Peyer's patch (tissue), 4 donors: Measurements from ENCODE around the gene POLA1. TPM values are rescaled to one million over a fixed set of nuclear protein-coding genes. Genes with fewer than 3 reads are reported as not detected.

Experiments used
- DNase-seq, 3 donors: peaks; one replicate each; pipeline ENCODE4 v3.0.0-alpha.2; 2017 to 2019
- H3K27ac ChIP-seq, 4 donors: fragments of 200-600 bp; sonication (generic); one replicate each; pipeline ENCODE4 v1.5.1; 2016 to 2019
- H3K27me3 ChIP-seq, 2 donors: fragments of 200-600 bp; sonication (generic); one replicate each; pipeline ENCODE4 v1.5.1; 2019
- H3K36me3 ChIP-seq, 3 donors: fragments of 200-600 bp; sonication (generic); one replicate each; pipeline ENCODE4 v1.5.1; 2016 to 2019
- H3K4me1 ChIP-seq, 4 donors: fragments of 200-600 bp; sonication (generic); one replicate each; pipeline ENCODE4 v1.5.1; 2016 to 2019
- H3K4me3 ChIP-seq, 4 donors: fragments of 200-600 bp; sonication (generic); 1 replicate in 3 of 4; 2 replicates in 1 of 4; pipeline ENCODE4 v1.5.1; 2016 to 2019; ENCODE audit warnings: mild to moderate bottlenecking in 1 of 4
- H3K9me3 ChIP-seq, 4 donors: fragments of 200-600 bp; sonication (generic); one replicate each; pipeline ENCODE4 v1.5.1; 2016 to 2019; ENCODE audit warnings: mild to moderate bottlenecking in 1 of 4
- POLR2A ChIP-seq, 2 donors: fragments of 450-650 bp; IDR thresholded peaks; one replicate each; pipeline ENCODE4 v1.5.1; 2017; ENCODE audit warnings: antibody characterized with exemption in 2 of 2, mild to moderate bottlenecking in 2 of 2, moderate library complexity in 2 of 2
- total RNA-seq, 4 donors: library from RNA; depleted of rRNA; stranded (reverse); fragments of >200 nt; gene quantifications; one replicate each; pipeline ENCODE4 v1.1.0, GENCODE V29; 2016
- TF ChIP-seq, protein P1 (sequence below), 6 experiments: fragments of 450-650 bp in 4 of 6; fragments of 200-600 bp in 2 of 6; sonication (generic) in 1 of 6; IDR thresholded peaks; one replicate each; pipeline ENCODE4 v1.5.1; 2017 to 2019; ENCODE audit warnings: antibody characterized with exemption in 6 of 6, mild to moderate bottlenecking in 3 of 6, moderate library complexity in 1 of 6

Gene POLA1
- total RNA-seq, 4 donors from 2014 or later, result 5.3 to 51.2 (median 9.5) TPM

DNA sequence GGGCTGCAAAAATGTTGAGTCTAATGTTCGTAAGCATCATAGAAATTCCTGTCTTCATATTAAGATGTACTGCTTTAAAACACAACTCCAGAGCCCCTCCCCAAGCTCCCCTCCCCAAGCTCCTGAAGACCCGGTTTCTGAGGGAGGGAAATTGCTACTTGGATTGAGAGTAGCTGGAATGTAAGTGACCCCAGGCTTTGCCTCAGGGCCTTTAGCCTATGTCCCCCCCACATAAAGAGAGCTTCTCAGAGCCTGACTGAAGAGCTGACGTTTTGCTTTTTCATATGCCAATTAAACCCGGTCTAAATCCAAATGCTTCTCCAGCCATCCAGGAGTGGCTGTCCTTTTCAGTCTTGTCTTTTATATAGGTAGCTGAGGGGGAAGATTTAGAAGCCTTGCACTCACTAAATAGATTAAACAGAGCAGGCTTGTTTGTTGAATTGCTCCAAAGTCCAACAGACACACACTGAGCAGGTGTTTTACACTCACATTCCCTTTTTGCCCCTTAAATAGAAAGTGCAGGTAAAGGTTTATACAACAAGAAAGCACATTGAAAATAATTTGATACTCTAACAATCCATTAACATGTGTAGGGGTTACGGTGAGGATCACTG lies 302.5 kb downstream of the POLA1 start:
- no peaks in the 10 kb centered on the region for H3K4me1 ChIP-seq
- no peaks in the 10 kb centered on the region for H3K9me3 ChIP-seq
- TF ChIP-seq, protein P1, sequence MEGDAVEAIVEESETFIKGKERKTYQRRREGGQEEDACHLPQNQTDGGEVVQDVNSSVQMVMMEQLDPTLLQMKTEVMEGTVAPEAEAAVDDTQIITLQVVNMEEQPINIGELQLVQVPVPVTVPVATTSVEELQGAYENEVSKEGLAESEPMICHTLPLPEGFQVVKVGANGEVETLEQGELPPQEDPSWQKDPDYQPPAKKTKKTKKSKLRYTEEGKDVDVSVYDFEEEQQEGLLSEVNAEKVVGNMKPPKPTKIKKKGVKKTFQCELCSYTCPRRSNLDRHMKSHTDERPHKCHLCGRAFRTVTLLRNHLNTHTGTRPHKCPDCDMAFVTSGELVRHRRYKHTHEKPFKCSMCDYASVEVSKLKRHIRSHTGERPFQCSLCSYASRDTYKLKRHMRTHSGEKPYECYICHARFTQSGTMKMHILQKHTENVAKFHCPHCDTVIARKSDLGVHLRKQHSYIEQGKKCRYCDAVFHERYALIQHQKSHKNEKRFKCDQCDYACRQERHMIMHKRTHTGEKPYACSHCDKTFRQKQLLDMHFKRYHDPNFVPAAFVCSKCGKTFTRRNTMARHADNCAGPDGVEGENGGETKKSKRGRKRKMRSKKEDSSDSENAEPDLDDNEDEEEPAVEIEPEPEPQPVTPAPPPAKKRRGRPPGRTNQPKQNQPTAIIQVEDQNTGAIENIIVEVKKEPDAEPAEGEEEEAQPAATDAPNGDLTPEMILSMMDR (IDR thresholded peaks at IDR 0.05), result no peak
- no peak for TF ChIP-seq POLR2A (IDR thresholded peaks at IDR 0.05)
- no peak for DNase-seq
- H3K4me3 ChIP-seq, result no peak overlapping the region
- no peaks in the 10 kb centered on the region for H3K36me3 ChIP-seq
- H3K27ac ChIP-seq, result no peak overlapping the region
- H3K27me3 ChIP-seq, result no peaks in the 10 kb centered on the region

DNA sequence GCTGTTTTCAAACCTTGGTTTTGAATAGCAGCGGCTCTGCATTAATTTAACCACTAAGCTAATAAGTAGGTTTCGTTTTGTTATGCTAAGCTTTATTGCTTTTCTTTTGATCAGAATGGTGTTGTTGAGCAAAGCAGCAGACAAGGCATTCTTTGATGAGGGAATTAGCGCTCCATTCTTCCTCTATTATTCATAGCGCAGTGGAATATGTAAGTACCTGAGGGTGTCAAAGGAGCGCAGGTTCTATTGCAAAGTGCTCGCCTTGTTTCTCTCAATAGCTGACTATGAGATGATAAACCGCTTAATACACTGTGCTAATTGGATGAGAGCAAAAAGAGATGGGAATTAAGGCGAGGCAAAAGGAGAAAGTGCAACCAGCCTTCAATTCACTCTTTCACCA lies 305.8 kb downstream of the POLA1 start:
- H3K9me3 ChIP-seq, result no peaks in the 10 kb centered on the region
- TF ChIP-seq, protein P1 (IDR thresholded peaks at IDR 0.05), result no peak
- TF ChIP-seq POLR2A (IDR thresholded peaks at IDR 0.05), result no peak
- DNase-seq, result no peak
- no peak overlapping the region for H3K27ac ChIP-seq
- no peak overlapping the region for H3K4me3 ChIP-seq
- H3K27me3 ChIP-seq, result no peaks in the 10 kb centered on the region
- peaks cover 0 to 2% (median 0%) of the 10 kb centered on the region in 4 donors for H3K4me1 ChIP-seq
- H3K36me3 ChIP-seq, result no peaks in the 10 kb centered on the region

DNA sequence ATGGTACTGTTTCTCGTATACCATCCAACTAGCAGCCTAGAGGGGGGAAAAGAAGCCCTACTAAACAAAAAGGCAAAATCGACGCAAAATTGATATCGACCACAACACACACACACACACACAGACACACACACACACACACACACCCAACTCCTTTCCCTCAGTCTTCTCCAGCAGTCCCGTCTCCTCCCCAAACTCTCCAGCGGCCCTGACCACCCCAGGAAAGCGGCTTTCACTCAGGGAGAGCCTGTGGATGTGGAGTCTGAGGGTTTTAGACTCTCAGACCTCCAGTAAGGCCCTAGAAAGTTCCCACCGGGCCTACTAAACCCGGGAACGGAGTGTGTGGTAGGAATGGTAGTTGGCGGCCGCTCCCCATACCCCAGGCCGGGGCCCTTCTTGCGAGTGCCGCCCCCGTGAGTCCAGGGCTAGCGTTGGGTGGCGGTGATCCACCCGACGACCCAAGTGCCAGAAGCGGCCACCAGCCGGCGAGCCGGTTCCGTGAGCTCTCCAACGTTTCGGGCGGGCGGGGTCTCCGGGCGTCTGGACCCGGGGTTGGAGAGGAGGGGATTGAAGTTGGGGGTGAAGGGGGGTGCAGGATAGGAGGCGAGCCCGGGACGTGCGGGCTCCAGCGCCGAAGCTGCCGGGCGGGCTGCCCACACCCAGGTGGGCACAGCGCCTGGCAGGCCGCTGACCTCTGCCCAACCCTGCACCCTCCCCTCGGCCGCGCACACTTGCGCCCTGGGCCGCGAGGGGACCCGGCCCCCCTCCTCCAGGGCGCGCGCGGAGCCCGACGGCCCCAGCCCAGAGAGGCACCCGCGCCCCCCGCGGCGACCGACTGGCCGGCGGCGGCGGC lies 308.3 kb downstream of the POLA1 start:
- H3K27ac ChIP-seq, result no peak overlapping the region
- H3K36me3 ChIP-seq, result no peaks in the 10 kb centered on the region
- no peaks in the 10 kb centered on the region for H3K9me3 ChIP-seq
- H3K4me3 ChIP-seq, result peak overlapping the region in 2 of 4 donors; percentile 29 to 41
- peaks cover 0 to 2% of the 10 kb centered on the region in 2 donors for H3K27me3 ChIP-seq
- TF ChIP-seq, protein P1 (IDR thresholded peaks at IDR 0.05), result no peak
- TF ChIP-seq POLR2A (IDR thresholded peaks at IDR 0.05), result no peak
- no peak for DNase-seq
- H3K4me1 ChIP-seq, result peaks cover 0 to 20% (median 0%) of the 10 kb centered on the region in 4 donors

DNA sequence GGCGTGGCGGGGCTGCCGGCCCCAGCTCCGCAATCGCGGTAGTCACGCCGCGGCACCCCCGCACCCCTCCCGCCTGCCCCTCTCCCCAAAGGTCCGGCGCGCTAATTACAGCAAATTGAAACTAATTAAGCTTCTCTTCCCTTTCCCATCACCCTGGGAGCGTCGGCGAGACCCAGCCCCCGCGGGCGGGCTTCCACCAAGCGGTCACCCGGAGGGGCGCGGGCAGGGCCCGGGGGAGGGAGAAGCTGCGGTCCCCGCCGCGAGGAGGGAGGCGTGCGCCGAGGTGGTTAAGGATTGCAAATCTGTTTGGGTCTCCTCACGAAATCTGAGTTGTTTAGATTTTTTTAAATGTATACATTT lies 308.9 kb downstream of the POLA1 start:
- H3K4me3 ChIP-seq, result peak overlapping the region in 2 of 4 donors; percentile 29 to 41

DNA sequence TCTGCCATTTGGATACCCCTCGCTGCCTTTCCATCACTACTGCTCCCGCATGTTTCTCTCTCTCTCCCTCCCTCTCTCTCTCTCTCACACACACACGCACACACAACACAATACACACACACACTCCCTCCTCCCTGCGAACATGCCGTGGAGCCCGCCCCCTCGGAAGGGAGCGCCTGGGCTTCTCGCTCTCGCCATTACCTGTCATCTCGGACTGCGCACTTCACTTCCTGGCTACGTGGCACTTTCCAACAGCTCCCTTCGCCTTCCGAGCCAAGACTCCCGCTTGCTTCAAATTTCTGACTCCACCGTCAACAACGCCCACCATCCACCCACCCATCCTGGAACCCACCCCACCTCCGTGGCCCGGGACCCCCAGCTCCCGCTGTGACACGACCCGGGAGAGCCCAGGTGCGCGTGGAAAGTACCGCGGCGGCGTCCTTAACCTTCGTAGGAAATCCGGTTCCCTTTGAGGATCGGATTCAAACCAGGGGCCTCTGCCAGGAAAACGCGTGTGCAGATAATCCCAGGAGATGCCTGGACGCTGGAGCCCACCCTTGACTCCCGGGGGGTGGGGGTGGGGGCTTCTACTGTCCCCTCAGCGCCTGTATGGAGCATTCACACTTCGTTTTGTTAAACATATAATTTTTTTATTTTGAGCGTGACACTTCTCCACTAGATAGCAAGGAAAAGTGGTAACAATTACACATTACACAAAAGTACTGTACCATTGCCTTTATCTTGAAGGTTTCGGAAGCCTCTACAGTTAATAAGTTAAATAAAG lies 309.5 kb downstream of the POLA1 start:
- peak overlapping the region in 2 of 4 donors; percentile 29 to 41 for H3K4me3 ChIP-seq
- no peak for DNase-seq
- no peaks in the 10 kb centered on the region for H3K36me3 ChIP-seq
- TF ChIP-seq, protein P1 (IDR thresholded peaks at IDR 0.05), result no peak
- TF ChIP-seq POLR2A (IDR thresholded peaks at IDR 0.05), result no peak
- H3K27ac ChIP-seq, result no peak overlapping the region
- H3K27me3 ChIP-seq, result peaks cover 0 to 8% of the 10 kb centered on the region in 2 donors
- peaks cover 0 to 24% (median 0%) of the 10 kb centered on the region in 4 donors for H3K4me1 ChIP-seq
- no peaks in the 10 kb centered on the region for H3K9me3 ChIP-seq

More for the DNA sequence above, 308.9 kb downstream of the POLA1 start:
- TF ChIP-seq, protein P1 (IDR thresholded peaks at IDR 0.05), result no peak
- TF ChIP-seq POLR2A (IDR thresholded peaks at IDR 0.05), result no peak
- H3K27ac ChIP-seq, result no peak overlapping the region
- H3K9me3 ChIP-seq, result no peaks in the 10 kb centered on the region
- no peaks in the 10 kb centered on the region for H3K36me3 ChIP-seq
- H3K27me3 ChIP-seq, result peaks cover 0 to 8% of the 10 kb centered on the region in 2 donors
- no peak for DNase-seq
- H3K4me1 ChIP-seq, result peaks cover 0 to 24% (median 0%) of the 10 kb centered on the region in 4 donors
